Endothelial cell (in vitro differentiated cells): ENCODE results near the gene PLCB1. TPM values are rescaled to one million over a fixed set of nuclear protein-coding genes. Genes with fewer than 3 reads are reported as not detected.
"Not testable (repeated sequence)": the region's sequence is repeated elsewhere in the genome, so short reads cannot be mapped to it uniquely, and the experiment has no call there.

Source experiments
- DNase-seq: peaks from one replicate; pipeline ENCODE4 v3.0.0; 2021; ENCODE audit warnings: low spot score
- H3K27ac Mint-ChIP-seq: one replicate; pipeline ENCODE4 v1.8.0; 2021; ENCODE audit warnings: mixed read lengths, inconsistent platforms; ENCODE audit not compliant: unreplicated experiment
- H3K27me3 Mint-ChIP-seq: one replicate; pipeline ENCODE4 v1.8.0; 2021; ENCODE audit warnings: mild to moderate bottlenecking, moderate library complexity, mixed read lengths, inconsistent platforms; ENCODE audit not compliant: unreplicated experiment
- H3K36me3 Mint-ChIP-seq: one replicate; pipeline ENCODE4 v1.8.0; 2021; ENCODE audit warnings: mild to moderate bottlenecking, low read depth, mixed read lengths, inconsistent platforms; ENCODE audit not compliant: unreplicated experiment
- H3K4me1 Mint-ChIP-seq: one replicate; pipeline ENCODE4 v1.8.0; 2021; ENCODE audit warnings: mild to moderate bottlenecking, mixed read lengths, inconsistent platforms; ENCODE audit not compliant: unreplicated experiment
- H3K4me3 Mint-ChIP-seq: one replicate; pipeline ENCODE4 v1.8.0; 2021; ENCODE audit warnings: mild to moderate bottlenecking, mixed read lengths, inconsistent platforms; ENCODE audit not compliant: unreplicated experiment
- H3K9me3 Mint-ChIP-seq: one replicate; pipeline ENCODE4 v1.8.0; 2021; ENCODE audit warnings: mixed read lengths, inconsistent platforms; ENCODE audit not compliant: unreplicated experiment
- total RNA-seq: library from RNA; stranded (reverse); fragmentation: NEBNext Ultra II Directional; extraction: Animal tissue kit (Norgen Biotek cat#: 25700); gene quantifications from one replicate; pipeline ENCODE4 v1.2.1, GENCODE V29; 2021; ENCODE audit not compliant: unreplicated experiment
- TF ChIP-seq, protein P1 (sequence below): fragments of 200-600 bp; sonication (generic); IDR thresholded peaks from one replicate; pipeline ENCODE4 v1.5.0; 2021; ENCODE audit warnings: antibody characterized with exemption; ENCODE audit not compliant: unreplicated experiment

Gene PLCB1
- total RNA-seq, 1 donor from 2014 or later = 8.1 TPM

DNA sequence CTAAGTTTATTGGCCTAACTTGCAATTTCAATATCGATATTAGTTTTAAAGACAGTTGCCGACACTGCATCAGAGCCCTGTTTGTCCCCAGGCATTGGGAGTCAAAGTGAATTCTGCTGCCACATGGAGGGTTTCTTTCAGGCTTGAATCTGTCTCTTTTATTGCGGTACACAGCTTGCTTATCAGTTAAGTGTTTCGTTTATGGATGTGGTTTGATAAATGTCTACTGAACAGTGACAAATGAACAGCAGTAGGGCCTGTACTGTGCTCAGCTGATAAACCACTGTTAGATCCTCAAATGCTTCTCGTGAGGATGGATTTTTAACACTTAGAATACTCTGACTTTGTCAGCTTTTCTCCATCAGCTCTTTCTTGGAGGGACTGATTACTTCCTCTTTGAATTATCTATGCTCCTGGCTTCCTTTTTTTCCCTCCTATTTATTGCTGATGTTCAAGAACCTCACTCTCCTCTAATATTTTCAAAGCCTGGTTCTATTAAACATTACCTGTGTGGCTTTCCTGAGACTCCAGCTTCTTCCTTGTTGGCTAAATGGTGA lies 240.8 kb downstream of the PLCB1 start:
- H3K4me1 Mint-ChIP-seq = no peaks in the 10 kb centered on the region
- no peak for DNase-seq
- TF ChIP-seq, protein P1, sequence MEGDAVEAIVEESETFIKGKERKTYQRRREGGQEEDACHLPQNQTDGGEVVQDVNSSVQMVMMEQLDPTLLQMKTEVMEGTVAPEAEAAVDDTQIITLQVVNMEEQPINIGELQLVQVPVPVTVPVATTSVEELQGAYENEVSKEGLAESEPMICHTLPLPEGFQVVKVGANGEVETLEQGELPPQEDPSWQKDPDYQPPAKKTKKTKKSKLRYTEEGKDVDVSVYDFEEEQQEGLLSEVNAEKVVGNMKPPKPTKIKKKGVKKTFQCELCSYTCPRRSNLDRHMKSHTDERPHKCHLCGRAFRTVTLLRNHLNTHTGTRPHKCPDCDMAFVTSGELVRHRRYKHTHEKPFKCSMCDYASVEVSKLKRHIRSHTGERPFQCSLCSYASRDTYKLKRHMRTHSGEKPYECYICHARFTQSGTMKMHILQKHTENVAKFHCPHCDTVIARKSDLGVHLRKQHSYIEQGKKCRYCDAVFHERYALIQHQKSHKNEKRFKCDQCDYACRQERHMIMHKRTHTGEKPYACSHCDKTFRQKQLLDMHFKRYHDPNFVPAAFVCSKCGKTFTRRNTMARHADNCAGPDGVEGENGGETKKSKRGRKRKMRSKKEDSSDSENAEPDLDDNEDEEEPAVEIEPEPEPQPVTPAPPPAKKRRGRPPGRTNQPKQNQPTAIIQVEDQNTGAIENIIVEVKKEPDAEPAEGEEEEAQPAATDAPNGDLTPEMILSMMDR = no peak
- H3K27me3 Mint-ChIP-seq = peaks cover 2% of the 10 kb centered on the region
- H3K9me3 Mint-ChIP-seq = no peaks in the 10 kb centered on the region
- no peaks in the 10 kb centered on the region for H3K36me3 Mint-ChIP-seq
- no peak overlapping the region for H3K4me3 Mint-ChIP-seq
- no peak overlapping the region for H3K27ac Mint-ChIP-seq

DNA sequence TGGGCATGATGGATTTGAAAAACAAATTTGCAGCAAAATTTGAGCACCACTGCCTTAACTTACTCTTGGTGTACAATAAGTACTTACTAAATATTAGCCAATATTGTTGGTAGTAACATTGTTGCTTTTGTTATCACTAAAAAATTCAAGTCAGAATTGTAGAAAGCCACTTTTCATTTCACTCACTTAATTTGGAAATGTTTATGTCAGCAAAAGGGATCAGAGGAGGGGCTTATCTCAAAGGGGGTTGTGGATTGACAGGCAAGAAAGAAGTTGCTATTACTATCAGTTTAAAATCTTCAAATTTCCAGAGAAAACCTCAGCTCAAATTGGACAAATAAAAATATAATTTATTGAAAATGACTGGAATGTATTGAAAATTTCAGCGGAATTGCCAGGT lies 241.5 kb downstream of the PLCB1 start:
- Mint-ChIP-seq H3K27ac (no peak overlapping the region), H3K36me3 (no peaks in the 10 kb centered on the region), H3K9me3 (no peaks in the 10 kb centered on the region), H3K4me3 (no peak overlapping the region), H3K4me1 (no peaks in the 10 kb centered on the region), H3K27me3 (peaks cover 2% of the 10 kb centered on the region)
- TF ChIP-seq, protein P1 = no peak
- no peak for DNase-seq

DNA sequence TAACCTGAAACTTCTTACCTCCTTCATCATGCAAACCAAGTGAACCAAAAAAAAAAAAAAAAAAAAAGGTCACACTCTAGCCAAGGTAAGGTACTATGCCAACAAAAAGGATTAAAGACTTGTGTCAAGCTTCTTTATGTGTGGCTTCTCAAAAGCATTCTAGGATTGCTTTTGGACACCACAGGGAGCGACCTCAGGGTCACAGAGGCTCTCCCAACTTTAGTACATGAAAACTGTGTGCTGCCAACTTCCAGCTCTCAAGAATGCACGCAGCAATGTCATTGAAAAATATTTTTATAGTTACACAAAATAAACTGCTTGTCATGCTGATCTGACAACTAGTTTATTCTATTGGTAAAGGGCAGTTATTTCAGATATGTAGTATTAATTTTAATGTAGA lies 243.8 kb downstream of the PLCB1 start:
- TF ChIP-seq, protein P1 = no peak
- Mint-ChIP-seq H3K4me1 (no peaks in the 10 kb centered on the region), H3K9me3 (no peaks in the 10 kb centered on the region), H3K27ac (no peak overlapping the region), H3K36me3 (no peaks in the 10 kb centered on the region), H3K4me3 (no peak overlapping the region), H3K27me3 (peaks cover 2% of the 10 kb centered on the region)
- no peak for DNase-seq

DNA sequence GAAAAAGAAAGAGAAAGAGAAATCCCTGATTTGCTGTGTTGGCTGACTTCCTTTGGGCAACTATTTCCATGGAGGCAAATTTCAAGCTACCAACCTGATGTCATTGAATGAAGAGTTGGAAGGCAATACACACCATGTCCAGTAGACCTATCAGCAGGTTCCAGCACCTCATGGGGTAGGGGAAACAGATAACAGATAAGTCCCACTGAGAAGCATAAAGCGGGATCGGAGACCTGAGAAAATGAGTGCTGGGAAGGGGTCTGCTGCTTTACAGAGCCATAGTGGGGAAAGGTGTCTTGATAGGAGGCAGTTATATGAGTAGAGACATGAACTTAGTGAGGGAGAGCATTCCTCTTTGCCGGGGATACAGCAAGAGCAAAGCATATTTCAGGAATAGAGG lies 244.9 kb downstream of the PLCB1 start:
- TF ChIP-seq, protein P1 = no peak
- Mint-ChIP-seq H3K27me3 (peaks cover 2% of the 10 kb centered on the region), H3K36me3 (no peaks in the 10 kb centered on the region), H3K4me3 (no peak overlapping the region), H3K9me3 (no peaks in the 10 kb centered on the region), H3K27ac (no peak overlapping the region), H3K4me1 (no peaks in the 10 kb centered on the region)
- no peak for DNase-seq

DNA sequence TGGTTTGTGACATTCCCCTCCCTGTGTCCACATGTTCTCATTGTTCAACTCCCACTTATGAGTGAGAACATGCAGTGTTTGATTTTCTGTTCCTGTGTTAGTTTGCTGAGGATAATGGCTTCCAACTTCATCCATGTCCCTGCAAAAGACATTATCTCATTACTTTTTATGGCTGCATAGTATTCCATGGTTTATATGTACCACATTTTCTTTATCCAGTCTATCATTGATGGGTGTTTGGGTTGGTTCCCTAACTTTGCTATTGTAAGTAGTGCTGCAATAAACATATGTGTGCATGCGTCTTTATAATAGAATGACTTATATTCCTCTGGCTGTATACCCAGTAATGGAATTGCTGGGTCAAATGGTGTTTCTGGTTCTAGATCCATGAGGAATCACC lies 247.1 kb downstream of the PLCB1 start:
- not testable (repeated sequence) for H3K27me3 Mint-ChIP-seq, H3K36me3 Mint-ChIP-seq

More for the DNA sequence above, 247.1 kb downstream of the PLCB1 start:
- H3K4me3 Mint-ChIP-seq, H3K27ac Mint-ChIP-seq, H3K4me1 Mint-ChIP-seq, H3K9me3 Mint-ChIP-seq, DNase-seq: not testable (repeated sequence)
